ENCODE data around the gene ACSL5.

- TF ChIP-seq NRF1 (IDR thresholded peaks at IDR 0.05; ENCODE audit: low read depth, low read length) (no peak), ELF1 (IDR thresholded peaks at IDR 0.05) (no peak), YY1 (IDR thresholded peaks at IDR 0.05; ENCODE audit: low read depth) (no peak), CTCF (IDR thresholded peaks at IDR 0.05) (no peak), SMC3 (IDR thresholded peaks at IDR 0.05; ENCODE audit: low read depth, low read length) (no peak), TAF1 (IDR thresholded peaks at IDR 0.05; ENCODE audit: borderline replicate concordance, low read depth, low read length) (no peak), REST (IDR thresholded peaks at IDR 0.05; ENCODE audit: low read depth, low read length) (no peak), EP300 (IDR thresholded peaks at IDR 0.05; ENCODE audit: borderline replicate concordance in 1 of 2, low read depth in 1 of 2, low read length in 1 of 2) (no peak), SIN3A (IDR thresholded peaks at IDR 0.05; ENCODE audit: borderline replicate concordance, low read depth, low read length) (no peak), EZH2phosphoT487 (IDR thresholded peaks at IDR 0.05; ENCODE audit: borderline replicate concordance, low read depth) (no peak), POLR2AphosphoS5 (IDR thresholded peaks at IDR 0.05; ENCODE audit: low read depth, low read length) (no peak)
Observed at GRCh38 chr10:112373912-112374338, at the start of gene ACSL5.
